Loucy (cell line): ENCODE results near the gene SNRNP70.
A peak's percentile ranks its signal among the peaks of the same experiment; 100 is the strongest.

Experiments used
- H2AFZ ChIP-seq: fragments of 200-600 bp; sonication (generic); 2 replicates; pipeline ENCODE4 v1.6.0; 2016; ENCODE audit warnings: antibody characterized with exemption, mild to moderate bottlenecking, low read length, moderate library complexity
- H3F3A ChIP-seq: fragments of 200-600 bp; 2 replicates; pipeline ENCODE4 v1.6.0; 2016; ENCODE audit warnings: antibody characterized with exemption, low read depth, mild to moderate bottlenecking
- H3K27me3 ChIP-seq: fragments of 200-600 bp; sonication (generic); 2 replicates; pipeline ENCODE4 v1.6.1; 2014; ENCODE audit warnings: low read length, mild to moderate bottlenecking; ENCODE audit not compliant: insufficient read depth, poor library complexity, severe bottlenecking
- H3K36me3 ChIP-seq: fragments of 200-600 bp; sonication (generic); 2 replicates; pipeline ENCODE4 v1.6.1; 2016; ENCODE audit warnings: low read length; ENCODE audit not compliant: insufficient read depth
- H3K4me1 ChIP-seq: fragments of 200-600 bp; sonication (generic); 2 replicates; pipeline ENCODE4 v1.5.1; 2014; ENCODE audit warnings: low read length, mild to moderate bottlenecking; ENCODE audit not compliant: insufficient read depth, poor library complexity, severe bottlenecking
- H3K4me2 ChIP-seq: fragments of 200-600 bp; sonication (generic); 2 replicates; pipeline ENCODE4 v1.6.0; 2014; ENCODE audit warnings: antibody characterized with exemption, low read length, low read depth, mild to moderate bottlenecking; ENCODE audit not compliant: poor library complexity, severe bottlenecking
- H3K4me3 ChIP-seq: fragments of 200-600 bp; sonication (generic); 2 replicates; pipeline ENCODE4 v1.5.1; 2014; ENCODE audit warnings: low read length, mild to moderate bottlenecking, mixed read lengths; ENCODE audit not compliant: poor library complexity, severe bottlenecking
- H3K79me2 ChIP-seq: fragments of 200-600 bp; sonication (generic); 2 replicates; pipeline ENCODE4 v1.6.1; 2014; ENCODE audit warnings: low read length; ENCODE audit not compliant: insufficient read depth
- H3K9ac ChIP-seq: fragments of 200-600 bp; sonication (generic); 2 replicates; pipeline ENCODE4 v1.6.0; 2014; ENCODE audit warnings: mild to moderate bottlenecking, low read depth, low read length, moderate library complexity; ENCODE audit not compliant: poor library complexity, severe bottlenecking
- H3K9me2 ChIP-seq: fragments of 200-600 bp; sonication (generic); replicated peaks from 2 replicates; pipeline ENCODE4 v1.6.1; 2016; ENCODE audit warnings: low read depth, low read length, mixed read lengths
- H3K9me3 ChIP-seq: fragments of 200-600 bp; sonication (generic); 2 replicates; pipeline ENCODE4 v1.6.1; 2014; ENCODE audit warnings: mild to moderate bottlenecking, antibody characterized with exemption, low read length, low read depth; ENCODE audit not compliant: insufficient read depth
- H4K20me1 ChIP-seq: fragments of 200-600 bp; sonication (generic); 2 replicates; pipeline ENCODE4 v1.6.0; 2014; ENCODE audit warnings: antibody characterized with exemption, low read length, mild to moderate bottlenecking; ENCODE audit not compliant: insufficient read depth, poor library complexity, severe bottlenecking
- EZH2phosphoT487 ChIP-seq: fragments of 200-600 bp; IDR thresholded peaks from 2 replicates; pipeline ENCODE4 v1.6.1; 2018; ENCODE audit warnings: antibody characterized with exemption, mild to moderate bottlenecking, moderate library complexity, borderline replicate concordance
- TF ChIP-seq, protein P1 (sequence below): fragments of 200-600 bp; sonication (generic); conservative IDR thresholded peaks from 2 replicates; pipeline ENCODE4 v1.5.1; 2014; ENCODE audit warnings: mild to moderate bottlenecking, antibody characterized with exemption, low read length

Gene SNRNP70

DNA sequence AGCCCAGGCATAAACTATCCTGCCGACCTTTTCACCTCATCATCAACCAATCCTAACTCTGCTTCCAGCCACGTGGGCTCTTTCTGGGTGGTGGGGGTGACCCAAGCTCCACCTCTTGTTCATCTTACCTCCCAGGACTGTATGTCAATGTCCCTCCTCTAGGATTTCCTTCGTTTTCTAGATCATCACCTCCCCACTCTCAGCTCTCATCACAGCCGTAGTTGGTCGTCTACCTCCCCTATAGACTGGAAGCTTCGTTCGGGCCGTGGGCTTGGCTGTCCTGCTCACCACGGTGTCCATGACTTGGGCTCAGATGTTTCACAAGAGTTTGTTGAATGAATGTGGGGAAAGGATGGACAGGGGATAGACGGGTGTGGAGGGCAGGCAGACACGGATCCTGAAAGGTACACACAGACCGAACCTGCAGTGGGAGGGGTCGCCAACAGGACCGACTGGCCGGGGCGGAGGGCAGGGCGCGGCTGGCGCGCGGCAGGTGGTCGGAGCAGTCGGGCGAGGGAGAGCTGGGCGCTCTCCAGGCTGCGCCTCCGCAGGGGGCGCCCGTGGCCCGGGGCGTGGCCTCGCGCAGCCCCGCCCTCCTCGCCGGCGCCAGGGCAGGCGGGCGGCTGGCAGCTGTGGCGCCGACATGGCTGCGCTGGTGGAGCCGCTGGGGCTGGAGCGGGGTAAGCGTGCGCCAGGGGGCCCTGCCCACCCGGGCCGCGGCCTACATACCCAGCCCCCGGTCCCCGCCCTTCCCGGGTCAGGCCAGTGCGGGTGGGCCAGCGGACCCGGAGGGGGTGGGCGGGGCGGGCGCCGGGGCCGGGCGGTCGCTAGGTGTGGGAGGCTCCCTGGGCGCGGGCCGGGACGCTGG lies 28.7 kb downstream of the SNRNP70 start, which contains the start of gene LIN7B:
Gene LIN7B, plus strand, starts transcription at position 609 of the 868 bp plus-strand sequence. Its CDS starts 35 bp downstream, at position 644.
- H3K9me2 ChIP-seq = no peaks in the 10 kb centered on the region
- peak within 1 kb of the TSS; percentile 90 for H3K4me2 ChIP-seq
- peaks cover 7% of the 10 kb centered on the region; the same call in 1 of the 2 replicates for H3F3A ChIP-seq
- H3K27me3 ChIP-seq = no peaks in the 10 kb centered on the region
- peak within 1 kb of the TSS; percentile 72 for H3K4me3 ChIP-seq
- TF ChIP-seq EZH2phosphoT487 = no peak
- TF ChIP-seq, protein P1, sequence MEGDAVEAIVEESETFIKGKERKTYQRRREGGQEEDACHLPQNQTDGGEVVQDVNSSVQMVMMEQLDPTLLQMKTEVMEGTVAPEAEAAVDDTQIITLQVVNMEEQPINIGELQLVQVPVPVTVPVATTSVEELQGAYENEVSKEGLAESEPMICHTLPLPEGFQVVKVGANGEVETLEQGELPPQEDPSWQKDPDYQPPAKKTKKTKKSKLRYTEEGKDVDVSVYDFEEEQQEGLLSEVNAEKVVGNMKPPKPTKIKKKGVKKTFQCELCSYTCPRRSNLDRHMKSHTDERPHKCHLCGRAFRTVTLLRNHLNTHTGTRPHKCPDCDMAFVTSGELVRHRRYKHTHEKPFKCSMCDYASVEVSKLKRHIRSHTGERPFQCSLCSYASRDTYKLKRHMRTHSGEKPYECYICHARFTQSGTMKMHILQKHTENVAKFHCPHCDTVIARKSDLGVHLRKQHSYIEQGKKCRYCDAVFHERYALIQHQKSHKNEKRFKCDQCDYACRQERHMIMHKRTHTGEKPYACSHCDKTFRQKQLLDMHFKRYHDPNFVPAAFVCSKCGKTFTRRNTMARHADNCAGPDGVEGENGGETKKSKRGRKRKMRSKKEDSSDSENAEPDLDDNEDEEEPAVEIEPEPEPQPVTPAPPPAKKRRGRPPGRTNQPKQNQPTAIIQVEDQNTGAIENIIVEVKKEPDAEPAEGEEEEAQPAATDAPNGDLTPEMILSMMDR = peak; percentile 53
- H3K9me3 ChIP-seq = no peaks in the 10 kb centered on the region
- peak within 1 kb of the TSS; percentile 97 for H2AFZ ChIP-seq
- H3K4me1 ChIP-seq = peaks cover 17% of the 10 kb centered on the region
- H3K79me2 ChIP-seq = no peaks in the 10 kb centered on the region
- H3K9ac ChIP-seq = peak within 1 kb of the TSS; percentile 66
- H4K20me1 ChIP-seq = no peaks in the 10 kb centered on the region
- peaks cover 10% of the 10 kb centered on the region; the same call in 1 of the 2 replicates for H3K36me3 ChIP-seq

DNA sequence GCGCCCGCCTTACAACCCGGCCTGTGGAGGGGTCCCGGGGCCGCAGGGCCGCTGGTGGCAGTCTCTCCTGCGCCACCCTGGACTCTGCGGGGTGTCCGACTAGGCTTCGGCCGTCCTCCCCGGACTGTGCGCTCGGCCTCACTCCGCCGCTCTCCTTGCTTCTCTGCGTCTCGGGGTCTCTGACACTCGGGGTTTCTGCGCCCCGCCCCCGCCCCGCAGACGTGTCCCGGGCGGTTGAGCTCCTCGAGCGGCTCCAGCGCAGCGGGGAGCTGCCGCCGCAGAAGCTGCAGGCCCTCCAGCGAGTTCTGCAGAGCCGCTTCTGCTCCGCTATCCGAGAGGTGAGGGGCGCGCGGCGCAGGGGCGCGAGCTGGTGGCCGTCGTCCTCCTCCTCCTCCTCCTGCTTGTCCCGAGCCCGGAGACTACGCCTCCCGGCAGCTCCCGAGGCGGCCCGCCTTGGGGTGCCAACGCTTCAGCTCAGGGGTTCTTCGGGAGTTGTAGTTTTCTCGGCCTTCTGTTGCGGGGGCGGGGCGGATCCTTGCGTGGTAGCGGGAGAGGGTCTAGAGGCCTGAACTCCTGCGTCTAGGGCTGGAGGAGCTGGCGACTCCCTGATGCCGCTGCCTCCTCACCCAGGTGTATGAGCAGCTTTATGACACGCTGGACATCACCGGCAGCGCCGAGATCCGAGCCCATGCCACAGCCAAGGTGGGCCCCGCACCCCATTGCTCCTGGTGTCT lies 29.5 kb downstream of the SNRNP70 start:
- H2AFZ ChIP-seq = peak overlapping the region; percentile 91

DNA sequence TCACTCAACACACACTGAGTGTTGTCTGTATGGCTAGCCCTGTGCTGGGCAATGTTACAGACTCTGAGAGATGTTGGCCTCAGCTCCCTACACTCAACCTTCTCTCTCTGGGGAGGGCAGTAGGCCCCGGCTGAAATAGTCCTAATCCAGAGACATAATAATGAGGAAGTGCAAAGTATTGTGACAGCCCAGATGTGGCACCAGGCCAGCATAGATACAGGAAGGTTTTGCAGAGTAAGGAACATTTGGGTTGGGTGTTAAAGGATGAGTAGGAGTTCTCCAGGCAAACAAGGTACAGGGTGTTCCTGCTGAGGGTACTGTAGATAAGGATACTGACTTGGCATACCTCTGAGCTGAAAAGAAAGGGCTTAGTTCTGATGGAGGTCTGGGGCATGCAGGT lies 31.3 kb downstream of the SNRNP70 start:
- H3K9me2 ChIP-seq = no peaks in the 10 kb centered on the region
- H2AFZ ChIP-seq = no peak overlapping the region
- H3K9me3 ChIP-seq = no peaks in the 10 kb centered on the region
- H3K4me3 ChIP-seq = no peak overlapping the region
- H3K79me2 ChIP-seq = no peaks in the 10 kb centered on the region
- no peaks in the 10 kb centered on the region for H3K27me3 ChIP-seq
- no peaks in the 10 kb centered on the region for H3F3A ChIP-seq
- H3K4me2 ChIP-seq = no peak overlapping the region
- peaks cover 21% of the 10 kb centered on the region for H3K4me1 ChIP-seq
- TF ChIP-seq EZH2phosphoT487 = no peak
- TF ChIP-seq, protein P1 = no peak
- no peaks in the 10 kb centered on the region for H4K20me1 ChIP-seq
- no peaks in the 10 kb centered on the region for H3K36me3 ChIP-seq
- H3K9ac ChIP-seq = no peak overlapping the region

More for the DNA sequence above, 29.5 kb downstream of the SNRNP70 start:
- no peaks in the 10 kb centered on the region for H3K27me3 ChIP-seq
- H3K4me3 ChIP-seq = peak overlapping the region; percentile 72
- peaks cover 7% of the 10 kb centered on the region; the same call in 1 of the 2 replicates for H3F3A ChIP-seq
- H3K9me2 ChIP-seq = no peaks in the 10 kb centered on the region
- peaks cover 2% of the 10 kb centered on the region; the same call in 1 of the 2 replicates for H3K36me3 ChIP-seq
- H3K4me1 ChIP-seq = peaks cover 20% of the 10 kb centered on the region
- H3K79me2 ChIP-seq = no peaks in the 10 kb centered on the region
- H3K9me3 ChIP-seq = no peaks in the 10 kb centered on the region
- peak overlapping the region; percentile 83 for H3K4me2 ChIP-seq
- H3K9ac ChIP-seq = peak overlapping the region; percentile 66
- TF ChIP-seq EZH2phosphoT487 = no peak
- TF ChIP-seq, protein P1 = no peak
- no peaks in the 10 kb centered on the region for H4K20me1 ChIP-seq
